K562 (cell line): Measurements from ENCODE around the gene TTC28. TPM values are rescaled to one million over a fixed set of nuclear protein-coding genes. Genes with fewer than 3 reads are reported as not detected.

Source experiments
- ATF1 ChIP-seq, 2 experiments: fragments of 450-650 bp in 1 of 2; IDR thresholded peaks; 2 replicates each; pipeline ENCODE4 v1.6.1; 2016; ENCODE audit warnings: missing compliant biosample characterization in 1 of 2, missing genetic modification characterization in 1 of 2
- CBFB ChIP-seq: sonication (generic); formaldehyde crosslinking; IDR thresholded peaks from 2 replicates; pipeline ENCODE4 v1.4.0; 2020; ENCODE audit warnings: mild to moderate bottlenecking, missing genetic modification reagents
- CEBPG ChIP-seq, 3 experiments: fragments of 200-800 bp in 1 of 3; sonication (Bioruptor generic) in 1 of 3; sonication (generic) in 1 of 3; formaldehyde crosslinking in 1 of 3; IDR thresholded peaks in 2 of 3; conservative IDR thresholded peaks in 1 of 3; 2 replicates each; pipeline versions ENCODE4 v1.6.1 to v1.8.0; 2016 to 2022; ENCODE audit warnings: missing compliant biosample characterization in 2 of 3, missing genetic modification characterization in 2 of 3, mild to moderate bottlenecking in 1 of 3, missing genetic modification reagents in 1 of 3
- DEAF1 ChIP-seq: fragments of 450-650 bp; formaldehyde crosslinking; IDR thresholded peaks from 2 replicates; pipeline ENCODE4 v1.4.0; 2020; ENCODE audit warnings: mild to moderate bottlenecking, moderate library complexity
- EWSR1 ChIP-seq: fragments of 450-650 bp; IDR thresholded peaks from 2 replicates; pipeline ENCODE4 v1.6.1; 2018; ENCODE audit warnings: borderline replicate concordance, mild to moderate bottlenecking, low read depth, moderate library complexity; ENCODE audit not compliant: partially characterized antibody
- GMEB1 ChIP-seq: fragments of 250-450 bp; sonication (Bioruptor Pico); IDR thresholded peaks from 2 replicates; pipeline ENCODE4 v1.4.0; 2020; ENCODE audit warnings: mild to moderate bottlenecking
- KDM5B ChIP-seq: fragments of 200-600 bp; sonication (generic); IDR thresholded peaks from 2 replicates; pipeline ENCODE4 v1.6.1; 2012; ENCODE audit warnings: low read depth, mild to moderate bottlenecking, moderate library complexity, low read length, control low read depth, inconsistent platforms; ENCODE audit not compliant: insufficient replicate concordance
- MBD1 ChIP-seq: fragments of 250-450 bp; sonication (Bioruptor Pico); IDR thresholded peaks from 2 replicates; pipeline ENCODE4 v1.8.0; 2022; ENCODE audit warnings: inconsistent platforms
- NELFE ChIP-seq: IDR thresholded peaks from 2 replicates; pipeline ENCODE4 v1.6.1; 2011; ENCODE audit warnings: mild to moderate bottlenecking; ENCODE audit not compliant: insufficient read depth, insufficient read length
- PREB ChIP-seq: sonication (generic); formaldehyde crosslinking; IDR thresholded peaks from 2 replicates; pipeline ENCODE4 v1.8.1; 2023; ENCODE audit warnings: mild to moderate bottlenecking, missing genetic modification reagents
- PYGO2 ChIP-seq: fragments of 450-650 bp; IDR thresholded peaks from 2 replicates; pipeline ENCODE4 v1.6.1; 2016; ENCODE audit warnings: mild to moderate bottlenecking, missing genetic modification characterization, moderate library complexity, missing compliant biosample characterization
- RBFOX2 ChIP-seq: fragments of 200-400 bp; formaldehyde crosslinking; IDR thresholded peaks from 2 replicates; pipeline ENCODE4 v1.6.1; 2017; ENCODE audit warnings: low read depth, mild to moderate bottlenecking, low read length, moderate library complexity
- ZNF668 ChIP-seq: fragments of 250-450 bp; sonication (Bioruptor Pico); IDR thresholded peaks from 2 replicates; pipeline ENCODE4 v1.8.0; 2022; ENCODE audit warnings: mild to moderate bottlenecking, inconsistent platforms
- ZNF830 ChIP-seq: fragments of 250-450 bp; sonication (Bioruptor Pico); IDR thresholded peaks from 2 replicates; pipeline ENCODE4 v1.5.0; 2021; ENCODE audit warnings: mild to moderate bottlenecking
- polyA plus RNA-seq, 8 experiments: library from polyadenylated mRNA; depleted of rRNA in 4 of 8; stranded (reverse) in 5 of 8; unstranded in 3 of 8; fragments of >200 nt; fragmentation: Nextera tagmentation in 2 of 8; fragmentation: Illumina TruSeq in 1 of 8; extraction: Ambion mirVana in 2 of 8; extraction: Trizol in 1 of 8; gene quantifications; 2 replicates each; pipeline versions ENCODE4 v1.2.1 to v1.2.3, GENCODE V29; 2011 to 2014; ENCODE audit warnings: inconsistent platforms in 1 of 8, missing spikeins in 1 of 8
- total RNA-seq, 7 experiments: library from RNA; depleted of rRNA in 6 of 7; stranded (reverse); fragments of >200 nt in 6 of 7; fragmentation: Illumina TruSeq in 2 of 7; extraction: Trizol in 2 of 7; gene quantifications; 2 replicates each; pipeline versions ENCODE4 v1.2.1 to v1.2.3, GENCODE V29; 2011 to 2021; ENCODE audit warnings: low replicate concordance in 1 of 7
- TF ChIP-seq, protein P1 (sequence below): fragments of 450-650 bp; IDR thresholded peaks from 2 replicates; pipeline ENCODE4 v1.7.0; 2016; ENCODE audit warnings: borderline replicate concordance
- TF ChIP-seq, protein P2 (sequence below): sonication (generic); formaldehyde crosslinking; IDR thresholded peaks from 2 replicates; pipeline ENCODE4 v1.8.0; 2022; ENCODE audit warnings: mild to moderate bottlenecking, missing genetic modification reagents, borderline replicate concordance

Gene TTC28
- total and polyA plus RNA-seq, 9 of the 15 experiments (the other 6 are each of a cell fraction or from before 2014, with no cell fraction given), result 0.22 to 10.7 (median 3.1) TPM

DNA sequence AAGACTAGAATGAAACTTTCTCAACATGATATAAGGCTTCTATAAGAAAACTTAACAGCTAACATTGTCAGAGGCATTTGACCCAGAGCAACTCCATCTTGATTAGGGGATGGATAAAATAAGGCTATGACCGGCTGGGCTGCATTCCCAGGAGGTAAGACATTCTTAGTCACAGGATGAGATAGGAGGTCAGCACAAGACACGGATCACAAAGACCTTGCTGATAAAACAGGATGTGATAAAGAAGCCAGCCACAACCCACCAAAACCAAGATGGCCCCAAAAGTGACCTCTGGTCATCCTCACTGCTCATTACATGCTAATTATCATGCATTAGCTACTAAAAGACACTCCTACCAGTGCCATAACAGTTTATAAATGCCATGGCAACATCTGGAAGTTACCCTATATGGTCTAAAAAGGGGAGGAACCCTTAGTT lies 135.2 kb downstream of the TTC28 start (continued):
- TF ChIP-seq MBD1 (CRISPR knock-in tag), result no peak
- no peak for TF ChIP-seq PREB (CRISPR knock-in tag)
- TF ChIP-seq ZNF668 (CRISPR knock-in tag), result no peak
- no peak for TF ChIP-seq CBFB (CRISPR knock-in tag)
- TF ChIP-seq NELFE, result no peak
- TF ChIP-seq CEBPG (CRISPR knock-in tag; IDR thresholded peaks at IDR 0.05), result no peak
- TF ChIP-seq CEBPG (tag; conservative IDR thresholded peaks at IDR 0.05 in 1 of 2, IDR thresholded peaks at IDR 0.05 in 1 of 2), result no peak
- TF ChIP-seq, protein P1, sequence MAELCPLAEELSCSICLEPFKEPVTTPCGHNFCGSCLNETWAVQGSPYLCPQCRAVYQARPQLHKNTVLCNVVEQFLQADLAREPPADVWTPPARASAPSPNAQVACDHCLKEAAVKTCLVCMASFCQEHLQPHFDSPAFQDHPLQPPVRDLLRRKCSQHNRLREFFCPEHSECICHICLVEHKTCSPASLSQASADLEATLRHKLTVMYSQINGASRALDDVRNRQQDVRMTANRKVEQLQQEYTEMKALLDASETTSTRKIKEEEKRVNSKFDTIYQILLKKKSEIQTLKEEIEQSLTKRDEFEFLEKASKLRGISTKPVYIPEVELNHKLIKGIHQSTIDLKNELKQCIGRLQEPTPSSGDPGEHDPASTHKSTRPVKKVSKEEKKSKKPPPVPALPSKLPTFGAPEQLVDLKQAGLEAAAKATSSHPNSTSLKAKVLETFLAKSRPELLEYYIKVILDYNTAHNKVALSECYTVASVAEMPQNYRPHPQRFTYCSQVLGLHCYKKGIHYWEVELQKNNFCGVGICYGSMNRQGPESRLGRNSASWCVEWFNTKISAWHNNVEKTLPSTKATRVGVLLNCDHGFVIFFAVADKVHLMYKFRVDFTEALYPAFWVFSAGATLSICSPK, result no peak
- TF ChIP-seq RBFOX2, result no peak
- TF ChIP-seq, protein P2, sequence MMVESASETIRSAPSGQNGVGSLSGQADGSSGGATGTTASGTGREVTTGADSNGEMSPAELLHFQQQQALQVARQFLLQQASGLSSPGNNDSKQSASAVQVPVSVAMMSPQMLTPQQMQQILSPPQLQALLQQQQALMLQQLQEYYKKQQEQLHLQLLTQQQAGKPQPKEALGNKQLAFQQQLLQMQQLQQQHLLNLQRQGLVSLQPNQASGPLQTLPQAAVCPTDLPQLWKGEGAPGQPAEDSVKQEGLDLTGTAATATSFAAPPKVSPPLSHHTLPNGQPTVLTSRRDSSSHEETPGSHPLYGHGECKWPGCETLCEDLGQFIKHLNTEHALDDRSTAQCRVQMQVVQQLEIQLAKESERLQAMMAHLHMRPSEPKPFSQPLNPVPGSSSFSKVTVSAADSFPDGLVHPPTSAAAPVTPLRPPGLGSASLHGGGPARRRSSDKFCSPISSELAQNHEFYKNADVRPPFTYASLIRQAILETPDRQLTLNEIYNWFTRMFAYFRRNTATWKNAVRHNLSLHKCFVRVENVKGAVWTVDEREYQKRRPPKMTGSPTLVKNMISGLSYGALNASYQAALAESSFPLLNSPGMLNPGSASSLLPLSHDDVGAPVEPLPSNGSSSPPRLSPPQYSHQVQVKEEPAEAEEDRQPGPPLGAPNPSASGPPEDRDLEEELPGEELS (CRISPR knock-in tag), result no peak
- peak; percentile 60 for TF ChIP-seq GMEB1 (CRISPR knock-in tag)
- peak; percentile 73 for TF ChIP-seq PYGO2 (tag)
- no peak for TF ChIP-seq EWSR1
- no peak for TF ChIP-seq KDM5B
- TF ChIP-seq DEAF1, result no peak
- no peak for TF ChIP-seq ZNF830 (CRISPR knock-in tag)
- TF ChIP-seq ATF1 (CRISPR knock-in tag; IDR thresholded peaks at IDR 0.05), result no peak
- peak; percentile 26; the same call in 1 of the 2 replicates for TF ChIP-seq ATF1 (tag; IDR thresholded peaks at IDR 0.05)
